GM12801 (cell line): Measurements from ENCODE around the gene EYA3.

Experiments used
- CTCF ChIP-seq: IDR thresholded peaks from one replicate; pipeline ENCODE4 v1.5.1; 2011; ENCODE audit warnings: control low read depth; ENCODE audit not compliant: insufficient read length; ENCODE audit errors: extremely low read depth

Gene EYA3, protein sequence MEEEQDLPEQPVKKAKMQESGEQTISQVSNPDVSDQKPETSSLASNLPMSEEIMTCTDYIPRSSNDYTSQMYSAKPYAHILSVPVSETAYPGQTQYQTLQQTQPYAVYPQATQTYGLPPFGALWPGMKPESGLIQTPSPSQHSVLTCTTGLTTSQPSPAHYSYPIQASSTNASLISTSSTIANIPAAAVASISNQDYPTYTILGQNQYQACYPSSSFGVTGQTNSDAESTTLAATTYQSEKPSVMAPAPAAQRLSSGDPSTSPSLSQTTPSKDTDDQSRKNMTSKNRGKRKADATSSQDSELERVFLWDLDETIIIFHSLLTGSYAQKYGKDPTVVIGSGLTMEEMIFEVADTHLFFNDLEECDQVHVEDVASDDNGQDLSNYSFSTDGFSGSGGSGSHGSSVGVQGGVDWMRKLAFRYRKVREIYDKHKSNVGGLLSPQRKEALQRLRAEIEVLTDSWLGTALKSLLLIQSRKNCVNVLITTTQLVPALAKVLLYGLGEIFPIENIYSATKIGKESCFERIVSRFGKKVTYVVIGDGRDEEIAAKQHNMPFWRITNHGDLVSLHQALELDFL

DNA sequence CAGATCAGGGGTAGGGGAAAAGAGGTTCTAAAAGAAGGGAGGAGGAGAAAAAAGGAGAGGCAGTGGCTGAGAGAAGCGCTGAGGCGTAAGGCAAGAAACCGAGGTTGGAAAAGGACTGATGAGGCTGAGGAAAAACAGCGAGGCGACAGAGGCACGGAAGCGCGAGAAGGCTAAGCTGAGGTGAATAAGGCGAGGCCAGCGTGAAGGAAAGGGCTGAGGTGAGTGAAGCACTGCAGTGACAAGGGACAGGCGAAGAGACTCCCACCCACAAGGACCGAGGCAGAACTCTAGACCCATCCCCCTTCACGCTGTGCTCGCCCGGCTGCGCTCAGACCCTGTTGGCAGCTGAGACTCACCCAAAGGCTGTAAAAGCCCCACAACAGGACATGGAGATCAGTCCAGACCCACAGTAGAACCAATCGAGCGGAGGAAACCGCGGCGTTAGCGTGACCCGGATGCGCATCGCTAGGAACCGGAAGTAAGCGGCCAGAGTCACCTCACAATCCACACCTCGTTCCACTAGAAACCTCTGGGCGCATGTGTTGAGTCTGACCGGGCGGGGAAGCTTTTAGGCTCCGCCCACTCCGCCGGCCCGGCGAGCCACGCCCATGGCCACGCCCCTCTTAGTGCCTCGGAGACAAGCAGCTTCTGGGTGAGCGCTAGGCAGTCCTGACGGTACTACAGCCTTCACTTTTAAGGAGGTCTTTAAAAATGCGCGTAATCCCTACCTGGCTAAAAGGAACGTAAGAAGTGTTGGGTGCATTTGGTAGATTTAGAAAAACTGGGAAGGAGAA, at the start of gene EYA3:
EYA3 (minus strand) TSS at position 443 of the 794 bp plus-strand sequence. CDS start 30,584 bp downstream, outside the sequence.
- TF ChIP-seq CTCF, result no peak

DNA sequence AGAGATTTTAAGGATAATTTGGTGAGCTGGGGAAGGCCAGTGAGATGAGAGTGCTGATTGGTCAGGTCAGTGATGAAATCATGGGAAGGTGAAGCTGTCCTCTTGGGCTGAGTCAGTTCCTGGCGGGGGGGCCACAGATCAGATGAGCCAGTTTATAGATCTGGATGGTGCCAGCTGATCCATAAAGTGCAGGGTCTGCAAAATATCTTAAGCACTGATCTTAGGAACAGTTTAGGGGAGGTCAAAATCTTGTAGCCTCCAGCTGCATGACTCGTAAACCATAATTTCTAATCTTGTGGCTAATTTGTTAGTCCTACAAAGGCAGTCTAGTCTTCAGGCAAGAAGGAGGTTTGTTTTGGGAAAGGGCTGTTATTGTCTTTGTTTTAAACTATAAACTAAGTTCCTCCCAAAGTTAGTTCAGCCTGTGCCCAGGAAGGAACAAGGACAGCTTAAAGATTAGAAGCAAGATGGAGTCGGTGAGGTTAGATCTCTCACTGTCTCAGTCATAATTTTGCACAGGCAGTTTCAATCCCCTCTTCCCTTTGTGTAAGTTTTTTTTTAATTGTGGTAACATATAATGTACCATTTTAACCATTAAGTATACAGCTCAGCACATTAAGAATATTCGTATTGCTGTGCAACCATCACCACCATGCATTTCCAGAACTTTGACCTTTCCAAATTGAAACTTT, 48.7 kb upstream of the EYA3 start:
- TF ChIP-seq CTCF, result no peak

DNA sequence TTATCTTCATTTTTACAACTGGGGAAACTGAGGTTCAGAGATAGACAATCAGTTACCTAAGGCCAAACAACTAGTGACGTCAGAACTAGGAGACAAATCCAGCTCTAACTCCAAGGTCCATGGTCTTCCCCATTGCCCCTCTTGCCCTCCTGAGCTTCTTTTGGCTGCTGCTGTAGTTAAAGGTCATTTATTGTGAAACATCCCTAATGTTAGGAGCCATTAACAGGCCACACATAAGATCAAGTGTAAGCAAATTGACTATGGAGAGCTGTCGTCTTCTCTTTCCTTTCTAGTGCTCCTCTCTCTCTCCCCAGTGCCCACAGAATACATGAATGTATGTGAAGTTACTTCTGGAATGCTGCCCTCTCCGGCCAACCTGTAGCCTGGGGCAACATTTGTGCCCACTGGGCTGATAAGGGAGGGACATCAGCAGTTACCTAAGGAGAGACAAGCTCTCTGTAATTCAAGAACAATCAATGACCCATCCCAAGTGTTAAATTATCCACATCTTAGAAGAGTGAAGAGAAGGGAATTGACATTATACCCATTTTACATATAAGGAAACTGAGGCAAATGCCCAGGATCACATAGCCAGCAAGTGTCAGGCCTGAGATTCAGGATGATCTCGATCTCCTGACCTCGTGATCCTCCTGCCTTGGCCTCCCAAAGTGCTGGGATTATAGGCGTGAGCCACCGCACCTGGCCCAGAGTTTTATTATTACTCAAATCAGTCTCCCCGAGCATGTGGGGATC, 47.9 kb upstream of the EYA3 start:
- TF ChIP-seq CTCF, result no peak

DNA sequence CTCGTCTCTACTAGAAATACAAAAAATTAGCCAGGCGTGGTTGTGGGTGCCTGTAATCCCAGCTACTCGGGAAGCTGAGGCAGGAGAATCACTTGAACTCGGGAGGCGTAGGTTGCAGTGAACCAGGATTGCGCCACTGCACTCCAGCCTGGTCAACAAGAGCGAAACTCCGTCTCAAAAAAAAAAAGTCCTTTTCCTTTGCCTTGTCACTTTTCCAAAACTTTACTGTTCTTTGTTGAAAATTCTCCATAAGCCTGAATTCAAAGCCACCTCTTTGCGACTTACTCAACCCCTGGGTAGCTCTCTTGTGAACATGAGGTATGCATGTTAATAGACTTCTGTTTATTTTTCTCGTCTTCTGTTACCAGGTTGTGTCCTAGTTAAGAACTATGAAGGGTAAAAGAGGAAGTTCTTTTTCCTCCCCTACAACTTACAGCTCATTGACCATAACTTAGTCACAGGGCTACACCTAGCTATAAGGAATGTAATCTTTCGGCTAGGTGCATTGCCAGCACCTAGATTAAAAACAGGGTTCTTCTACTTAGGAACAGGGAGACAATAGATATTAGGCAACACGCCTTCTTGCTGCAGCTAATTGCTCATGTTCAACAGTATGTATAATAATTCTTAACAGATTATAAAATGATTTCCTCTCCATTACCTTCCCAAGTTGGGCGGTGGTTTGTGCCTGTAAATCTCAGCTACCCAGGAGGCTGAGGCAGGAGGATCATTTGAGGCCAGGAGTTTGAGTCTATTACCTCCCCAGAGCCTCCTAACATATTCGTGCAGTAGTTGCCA, 47.2 kb upstream of the EYA3 start:
- TF ChIP-seq CTCF, result no peak

DNA sequence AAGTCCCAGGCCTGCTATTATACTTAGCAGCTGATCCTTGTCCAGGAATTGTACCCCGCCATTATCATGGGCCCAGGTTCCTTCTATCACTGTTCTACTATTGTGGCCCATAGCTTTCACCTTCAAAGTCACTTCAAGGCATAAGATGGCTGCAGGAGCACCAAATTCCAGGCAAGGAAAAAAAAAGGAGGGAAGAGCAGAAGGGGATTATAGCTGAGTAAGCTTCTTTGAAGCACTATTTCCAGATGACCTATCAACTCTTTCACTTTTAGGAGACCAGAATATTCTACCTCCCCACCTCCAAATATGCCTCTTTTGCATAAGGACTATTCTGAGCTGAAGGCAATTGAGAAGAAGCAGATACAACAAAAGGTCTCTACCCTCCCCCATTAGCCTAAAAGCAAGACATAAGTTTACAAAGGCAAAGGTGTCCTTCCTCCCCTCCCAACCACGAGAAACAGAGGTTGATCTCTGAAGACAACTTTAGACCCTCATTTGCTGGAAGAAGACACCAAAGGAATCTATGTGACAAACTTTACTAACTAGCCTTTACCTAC, 46.3 kb upstream of the EYA3 start:
- no peak for TF ChIP-seq CTCF
